Vagina (tissue), 2 donors: ENCODE results near the gene PYGL. TPM values are rescaled to one million over a fixed set of nuclear protein-coding genes. Genes with fewer than 3 reads are reported as not detected.

ENCODE experiments used
- DNase-seq, 2 donors: peaks; one replicate each; pipeline ENCODE4 v3.0.0-alpha.2; 2017; ENCODE audit errors: extremely low spot score in 2 of 2
- H3K27ac ChIP-seq: fragments of 200-600 bp; sonication (generic); one replicate; pipeline ENCODE4 v1.5.1; 2019
- H3K27me3 ChIP-seq: fragments of 200-600 bp; sonication (generic); one replicate; pipeline ENCODE4 v1.5.1; 2019
- H3K36me3 ChIP-seq, 2 donors: fragments of 200-600 bp; sonication (generic); one replicate each; pipeline ENCODE4 v1.5.1; 2017 to 2019
- H3K4me1 ChIP-seq: fragments of 200-600 bp; sonication (generic); one replicate; pipeline ENCODE4 v1.5.1; 2019
- H3K4me3 ChIP-seq, 2 donors: fragments of 200-600 bp; sonication (generic); 1 replicate in 1 of 2; 2 replicates in 1 of 2; pipeline ENCODE4 v1.5.1; 2016 to 2019
- H3K9me3 ChIP-seq: fragments of 200-600 bp; sonication (generic); one replicate; pipeline ENCODE4 v1.5.1; 2019
- POLR2A ChIP-seq, 2 donors: fragments of 450-650 bp; IDR thresholded peaks; one replicate each; pipeline ENCODE4 v1.6.1; 2017; ENCODE audit warnings: antibody characterized with exemption in 2 of 2, mild to moderate bottlenecking in 2 of 2, moderate library complexity in 2 of 2
- POLR2AphosphoS5 ChIP-seq, 2 donors: sonication (generic); formaldehyde crosslinking; IDR thresholded peaks; one replicate each; pipeline ENCODE4 v1.9.0; 2017; ENCODE audit warnings: antibody characterized with exemption in 2 of 2, mild to moderate bottlenecking in 2 of 2, low read depth in 1 of 2; ENCODE audit not compliant: insufficient read depth in 1 of 2
- intact Hi-C: fragments of 100-400 bp; cut with DNase I; formaldehyde crosslinking; loops from one replicate; pipeline ENCODE4 v1.15.1; 2023
- total RNA-seq: library from RNA; depleted of rRNA; stranded (reverse); fragments of >200 nt; gene quantifications from one replicate; pipeline ENCODE4 v1.2.3, GENCODE V29; 2016
- TF ChIP-seq, protein P1 (sequence below), 3 experiments: fragments of 450-650 bp in 2 of 3; fragments of 200-600 bp in 1 of 3; sonication (generic) in 1 of 3; IDR thresholded peaks; one replicate each; pipeline ENCODE4 v1.5.1; 2017 to 2019; ENCODE audit warnings: antibody characterized with exemption in 3 of 3, mild to moderate bottlenecking in 2 of 3, moderate library complexity in 2 of 3

PYGL gene
- total RNA-seq, 1 donor from 2014 or later: 84.0 TPM

DNA sequence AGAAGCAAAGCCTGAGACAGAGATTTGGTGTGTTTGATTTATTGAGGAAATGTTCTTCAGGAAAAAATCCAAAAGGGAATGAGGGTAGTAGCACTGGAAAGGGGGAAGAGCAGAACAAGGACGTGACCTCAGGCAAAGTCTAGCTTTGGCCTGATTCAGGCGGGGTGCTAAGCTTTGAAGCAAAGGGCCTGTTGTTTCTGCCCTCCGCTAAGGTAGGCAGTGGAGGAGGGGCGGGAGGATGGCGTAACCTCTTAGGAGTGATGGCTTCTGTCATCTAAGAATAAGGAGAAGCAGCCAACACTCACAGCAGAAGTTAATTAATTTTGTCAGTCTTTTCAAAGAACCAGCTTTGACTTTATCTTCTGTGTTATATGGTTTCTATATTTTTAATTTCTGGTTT is 52.0 kb downstream of the PYGL start:
- H3K27ac ChIP-seq: no peak overlapping the region
- no peak for TF ChIP-seq POLR2AphosphoS5 (IDR thresholded peaks at IDR 0.05; ENCODE audit: insufficient read depth in 1 of 2, low read depth in 1 of 2)
- TF ChIP-seq, protein P1, sequence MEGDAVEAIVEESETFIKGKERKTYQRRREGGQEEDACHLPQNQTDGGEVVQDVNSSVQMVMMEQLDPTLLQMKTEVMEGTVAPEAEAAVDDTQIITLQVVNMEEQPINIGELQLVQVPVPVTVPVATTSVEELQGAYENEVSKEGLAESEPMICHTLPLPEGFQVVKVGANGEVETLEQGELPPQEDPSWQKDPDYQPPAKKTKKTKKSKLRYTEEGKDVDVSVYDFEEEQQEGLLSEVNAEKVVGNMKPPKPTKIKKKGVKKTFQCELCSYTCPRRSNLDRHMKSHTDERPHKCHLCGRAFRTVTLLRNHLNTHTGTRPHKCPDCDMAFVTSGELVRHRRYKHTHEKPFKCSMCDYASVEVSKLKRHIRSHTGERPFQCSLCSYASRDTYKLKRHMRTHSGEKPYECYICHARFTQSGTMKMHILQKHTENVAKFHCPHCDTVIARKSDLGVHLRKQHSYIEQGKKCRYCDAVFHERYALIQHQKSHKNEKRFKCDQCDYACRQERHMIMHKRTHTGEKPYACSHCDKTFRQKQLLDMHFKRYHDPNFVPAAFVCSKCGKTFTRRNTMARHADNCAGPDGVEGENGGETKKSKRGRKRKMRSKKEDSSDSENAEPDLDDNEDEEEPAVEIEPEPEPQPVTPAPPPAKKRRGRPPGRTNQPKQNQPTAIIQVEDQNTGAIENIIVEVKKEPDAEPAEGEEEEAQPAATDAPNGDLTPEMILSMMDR (IDR thresholded peaks at IDR 0.05): no peak
- TF ChIP-seq POLR2A (IDR thresholded peaks at IDR 0.05): no peak
- H3K27me3 ChIP-seq: no peaks in the 10 kb centered on the region
- DNase-seq: no peak
- H3K9me3 ChIP-seq: no peaks in the 10 kb centered on the region
- H3K4me1 ChIP-seq: no peaks in the 10 kb centered on the region
- no peak overlapping the region for H3K4me3 ChIP-seq
- intact Hi-C loops: no loop called here
- H3K36me3 ChIP-seq: no peaks in the 10 kb centered on the region

DNA sequence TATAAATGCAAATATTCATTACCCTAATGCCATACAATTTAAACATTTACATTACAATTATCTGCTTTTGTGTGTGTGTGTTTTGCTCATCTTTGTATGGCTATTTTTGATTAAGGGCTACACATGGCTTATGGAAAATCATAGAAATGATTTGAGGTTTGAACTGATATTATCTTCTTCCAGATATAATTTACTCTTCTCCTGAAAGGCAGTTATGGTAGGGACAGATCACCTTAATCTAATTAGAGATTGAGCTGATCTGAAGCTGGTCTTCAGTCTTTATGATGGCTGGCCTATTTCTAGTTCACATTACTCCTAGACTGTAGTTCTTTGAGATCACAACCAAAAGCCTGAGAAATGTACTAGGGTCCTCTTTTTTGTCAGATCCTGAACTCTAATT is 56.8 kb downstream of the PYGL start:
- TF ChIP-seq, protein P1 (IDR thresholded peaks at IDR 0.05): no peak
- TF ChIP-seq POLR2AphosphoS5 (IDR thresholded peaks at IDR 0.05; ENCODE audit: insufficient read depth in 1 of 2, low read depth in 1 of 2) (no peak), POLR2A (IDR thresholded peaks at IDR 0.05) (no peak)
- Histone ChIP-seq H3K36me3 (no peaks in the 10 kb centered on the region), H3K4me3 (no peak overlapping the region), H3K27me3 (no peaks in the 10 kb centered on the region), H3K4me1 (no peaks in the 10 kb centered on the region), H3K27ac (no peak overlapping the region), H3K9me3 (no peaks in the 10 kb centered on the region)
- no peak for DNase-seq
- intact Hi-C loops: no loop called here

DNA sequence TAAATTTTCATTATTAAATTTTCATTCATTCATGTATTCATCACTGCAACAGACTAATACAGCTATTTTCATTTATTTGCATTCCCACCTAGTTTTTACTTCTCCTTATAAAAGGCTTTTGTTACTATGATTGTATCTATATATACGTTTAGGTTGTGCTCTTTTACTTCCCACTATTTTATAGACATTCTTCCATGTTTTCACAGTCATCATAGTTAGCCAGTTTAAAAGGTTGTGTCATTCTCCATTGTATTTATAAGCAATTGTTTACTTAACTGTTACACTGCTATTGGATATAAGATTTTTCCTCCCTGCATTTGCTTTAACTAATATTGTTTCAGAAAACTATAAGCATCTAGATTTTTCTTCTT is 60.5 kb downstream of the PYGL start:
- Histone ChIP-seq H3K27me3 (no peaks in the 10 kb centered on the region), H3K9me3 (no peaks in the 10 kb centered on the region), H3K36me3 (no peaks in the 10 kb centered on the region), H3K4me3 (no peak overlapping the region), H3K27ac (no peak overlapping the region), H3K4me1 (no peaks in the 10 kb centered on the region)
- TF ChIP-seq, protein P1 (IDR thresholded peaks at IDR 0.05): no peak
- TF ChIP-seq POLR2AphosphoS5 (IDR thresholded peaks at IDR 0.05; ENCODE audit: insufficient read depth in 1 of 2, low read depth in 1 of 2): no peak
- no peak for TF ChIP-seq POLR2A (IDR thresholded peaks at IDR 0.05)
- DNase-seq: no peak
- intact Hi-C loops: no loop called here

GRCh38 chr14:50882932-50883826 is 61.1 kb downstream of the PYGL start:
- H3K27ac ChIP-seq: no peak overlapping the region
- H3K9me3 ChIP-seq: no peaks in the 10 kb centered on the region
- H3K36me3 ChIP-seq: no peaks in the 10 kb centered on the region
- no peak for DNase-seq
- H3K4me1 ChIP-seq: no peaks in the 10 kb centered on the region
- intact Hi-C loops: no loop called here
- H3K27me3 ChIP-seq: no peaks in the 10 kb centered on the region
- TF ChIP-seq POLR2AphosphoS5 (IDR thresholded peaks at IDR 0.05; ENCODE audit: insufficient read depth in 1 of 2, low read depth in 1 of 2): no peak
- no peak for TF ChIP-seq POLR2A (IDR thresholded peaks at IDR 0.05)
- TF ChIP-seq, protein P1 (IDR thresholded peaks at IDR 0.05): no peak
- no peak overlapping the region for H3K4me3 ChIP-seq
